ENCODE measurements around the gene HLA-A.

DNA sequence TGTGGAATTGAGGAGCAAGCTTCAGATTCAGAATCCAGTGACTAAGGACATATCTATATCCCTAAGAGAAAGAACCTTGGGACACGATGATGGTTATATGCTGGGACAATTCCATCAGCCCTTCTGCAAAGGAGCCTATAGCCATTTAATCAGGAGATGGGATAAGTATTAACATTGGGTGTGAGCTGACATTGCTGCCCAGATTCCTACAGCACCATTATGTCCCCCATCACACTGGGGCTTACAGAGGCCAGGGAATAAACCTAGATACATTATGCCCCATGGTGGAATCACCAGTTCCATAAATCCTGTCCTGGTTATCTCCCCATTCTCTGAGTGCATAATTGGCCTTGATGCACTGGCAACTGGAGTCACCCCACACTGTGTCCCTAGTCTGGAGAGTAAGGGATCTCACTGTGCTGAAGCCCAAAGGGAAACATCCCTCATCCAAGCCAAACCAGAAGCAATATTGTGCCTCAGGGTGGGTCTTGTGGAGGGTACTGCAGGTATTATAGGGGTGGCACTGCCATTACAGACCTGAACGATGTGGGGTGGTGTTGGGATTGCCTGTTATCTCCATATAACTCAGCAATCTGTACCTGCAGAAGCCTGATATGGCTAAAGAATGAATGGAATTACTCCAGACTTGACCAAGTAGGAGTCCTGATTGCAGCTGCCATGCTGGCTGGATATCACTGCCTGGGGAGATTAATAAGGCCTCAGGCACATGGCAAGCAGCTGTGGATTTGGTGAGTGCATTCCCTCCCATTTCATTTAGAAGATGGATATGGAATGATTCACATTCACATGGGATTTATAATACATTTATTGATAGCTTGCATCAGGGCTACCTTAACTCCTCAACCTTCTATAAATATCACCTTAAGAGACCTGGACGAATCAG is 5.0 kb downstream of the HLA-A start:
- no peak for TF ChIP-seq SUZ12 (IDR thresholded peaks at IDR 0.05; ENCODE audit: extremely low read depth, insufficient read depth, insufficient read length)
- TF ChIP-seq ZNF274 (IDR thresholded peaks at IDR 0.05; ENCODE audit: low read depth, low read length) = no peak
- TF ChIP-seq YY1 (IDR thresholded peaks at IDR 0.05; ENCODE audit: insufficient read depth, insufficient read length) = no peak

Data from NT2/D1 (cell line).